A673 (cell line): ENCODE results near the gene IRX4.

Experiments used
- EZH2 ChIP-seq: fragments of 200-600 bp; sonication (generic); IDR thresholded peaks from 2 replicates; pipeline ENCODE4 v1.6.1; 2017; ENCODE audit warnings: borderline replicate concordance, low read depth, mild to moderate bottlenecking, mixed read lengths, antibody characterized with exemption, low read length; ENCODE audit not compliant: poor library complexity, severe bottlenecking
- TF ChIP-seq, protein P1 (sequence below): fragments of 300-800, 200-600 bp; sonication (generic); conservative IDR thresholded peaks from 2 replicates; pipeline ENCODE4 v1.5.1; 2017; ENCODE audit warnings: low read depth, mild to moderate bottlenecking, antibody characterized with exemption, low read length, moderate library complexity, mixed read lengths

DNA sequence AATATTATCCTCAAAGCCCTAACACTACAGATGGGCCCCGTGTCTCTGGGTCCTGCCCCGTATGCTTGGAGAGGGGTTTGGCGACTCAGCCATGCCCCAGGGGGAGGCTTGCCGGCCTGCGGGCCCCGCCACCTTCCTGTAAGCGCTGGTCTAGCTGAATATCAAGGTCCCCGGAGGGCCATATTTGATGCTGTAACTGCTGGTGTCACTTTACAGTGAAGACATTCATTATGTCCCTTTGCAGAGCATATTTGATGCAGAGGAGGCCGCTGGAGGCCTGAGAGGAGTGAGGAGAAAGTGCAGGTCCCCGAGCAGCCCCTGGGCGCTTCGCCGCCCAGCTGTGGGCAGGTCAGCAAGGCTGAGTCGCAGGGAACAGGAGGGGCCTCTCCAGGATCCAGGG lies 16.8 kb downstream of the IRX4 start:
- peak; percentile 48 for TF ChIP-seq EZH2
- TF ChIP-seq, protein P1, sequence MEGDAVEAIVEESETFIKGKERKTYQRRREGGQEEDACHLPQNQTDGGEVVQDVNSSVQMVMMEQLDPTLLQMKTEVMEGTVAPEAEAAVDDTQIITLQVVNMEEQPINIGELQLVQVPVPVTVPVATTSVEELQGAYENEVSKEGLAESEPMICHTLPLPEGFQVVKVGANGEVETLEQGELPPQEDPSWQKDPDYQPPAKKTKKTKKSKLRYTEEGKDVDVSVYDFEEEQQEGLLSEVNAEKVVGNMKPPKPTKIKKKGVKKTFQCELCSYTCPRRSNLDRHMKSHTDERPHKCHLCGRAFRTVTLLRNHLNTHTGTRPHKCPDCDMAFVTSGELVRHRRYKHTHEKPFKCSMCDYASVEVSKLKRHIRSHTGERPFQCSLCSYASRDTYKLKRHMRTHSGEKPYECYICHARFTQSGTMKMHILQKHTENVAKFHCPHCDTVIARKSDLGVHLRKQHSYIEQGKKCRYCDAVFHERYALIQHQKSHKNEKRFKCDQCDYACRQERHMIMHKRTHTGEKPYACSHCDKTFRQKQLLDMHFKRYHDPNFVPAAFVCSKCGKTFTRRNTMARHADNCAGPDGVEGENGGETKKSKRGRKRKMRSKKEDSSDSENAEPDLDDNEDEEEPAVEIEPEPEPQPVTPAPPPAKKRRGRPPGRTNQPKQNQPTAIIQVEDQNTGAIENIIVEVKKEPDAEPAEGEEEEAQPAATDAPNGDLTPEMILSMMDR: no peak
